GM12878 (cell line): ENCODE results near the gene MDC1. TPM values are rescaled to one million over a fixed set of nuclear protein-coding genes. Genes with fewer than 3 reads are reported as not detected.

Experiments
- BMI1 ChIP-seq: fragments of 450-650 bp; IDR thresholded peaks from 2 replicates; pipeline ENCODE4 v1.6.1; 2016; ENCODE audit warnings: mild to moderate bottlenecking, moderate library complexity, borderline replicate concordance
- CEBPB ChIP-seq, 2 experiments: fragments of 150-350 bp in 1 of 2; IDR thresholded peaks; 2 replicates each; pipeline ENCODE4 v1.6.1; 2012 to 2014; ENCODE audit warnings: low read depth in 2 of 2, low read length in 2 of 2, borderline replicate concordance in 1 of 2, inconsistent platforms in 1 of 2
- CHD2 ChIP-seq: IDR thresholded peaks from 2 replicates; pipeline ENCODE4 v1.6.1; 2011; ENCODE audit warnings: low read depth, low read length, improper control_type of control experiment, borderline replicate concordance
- CHD4 ChIP-seq: fragments of 200-600 bp; sonication (generic); IDR thresholded peaks from 2 replicates; pipeline ENCODE4 v1.6.1; 2016; ENCODE audit warnings: mild to moderate bottlenecking
- FOXK2 ChIP-seq: fragments of 450-650 bp; IDR thresholded peaks from 2 replicates; pipeline ENCODE4 v1.6.1; 2017; ENCODE audit warnings: mild to moderate bottlenecking, moderate library complexity
- GATAD2B ChIP-seq: fragments of 450-650 bp; conservative IDR thresholded peaks from 2 replicates; pipeline ENCODE4 v1.6.1; 2017; ENCODE audit warnings: low read depth, mild to moderate bottlenecking, moderate library complexity
- HDGF ChIP-seq: fragments of 450-650 bp; IDR thresholded peaks from 2 replicates; pipeline ENCODE4 v1.6.1; 2016; ENCODE audit warnings: antibody characterized with exemption
- IKZF1 ChIP-seq: fragments of 450-650 bp; conservative IDR thresholded peaks from 2 replicates; pipeline ENCODE4 v1.6.1; 2017; ENCODE audit warnings: antibody characterized with exemption, mild to moderate bottlenecking
- MTA3 ChIP-seq: IDR thresholded peaks from 2 replicates; pipeline ENCODE4 v1.6.1; 2012; ENCODE audit warnings: low read length, inconsistent platforms, borderline replicate concordance
- MYC ChIP-seq: IDR thresholded peaks from 2 replicates; pipeline ENCODE4 v1.6.1; 2011; ENCODE audit warnings: mild to moderate bottlenecking, low read length, moderate library complexity, inconsistent platforms; ENCODE audit not compliant: insufficient read depth, insufficient replicate concordance, insufficient read length, severe bottlenecking
- NFXL1 ChIP-seq: fragments of 450-650 bp; IDR thresholded peaks from 2 replicates; pipeline ENCODE4 v1.6.1; 2017; ENCODE audit warnings: antibody characterized with exemption, mild to moderate bottlenecking, borderline replicate concordance
- POLR2A ChIP-seq: IDR thresholded peaks from 2 replicates; pipeline ENCODE4 v1.6.1; 2011; ENCODE audit warnings: low read depth, mild to moderate bottlenecking, low read length
- RUNX3 ChIP-seq: IDR thresholded peaks from 2 replicates; pipeline ENCODE4 v1.6.1; 2012; ENCODE audit warnings: low read length, inconsistent platforms
- TAF1 ChIP-seq: IDR thresholded peaks from 2 replicates; pipeline ENCODE4 v1.6.1; 2011; ENCODE audit warnings: mild to moderate bottlenecking, low read depth, low read length, borderline replicate concordance
- WRNIP1 ChIP-seq: IDR thresholded peaks from 2 replicates; pipeline ENCODE4 v1.6.1; 2011; ENCODE audit warnings: low read depth, low read length, improper control_type of control experiment, borderline replicate concordance
- YY1 ChIP-seq: IDR thresholded peaks from 2 replicates; pipeline ENCODE4 v1.6.1; 2011; ENCODE audit warnings: low read depth, mild to moderate bottlenecking, low read length
- polyA plus RNA-seq, 11 experiments: library from polyadenylated mRNA; depleted of rRNA in 4 of 11; unstranded in 6 of 11; stranded (reverse) in 5 of 11; fragments of >200 nt; fragmentation: Nextera tagmentation in 4 of 11; fragmentation: Illumina TruSeq in 1 of 11; extraction: Ambion mirVana in 4 of 11; extraction: Trizol in 1 of 11; gene quantifications; 1 replicate in 1 of 11; 2 replicates in 10 of 11; pipeline versions ENCODE4 v1.2.1 to v1.2.3, GENCODE V29; 2011 to 2016; ENCODE audit warnings: inconsistent platforms in 2 of 11, missing spikeins in 2 of 11, low read depth in 1 of 11
- total RNA-seq, 4 experiments: library from RNA; depleted of rRNA in 3 of 4; stranded (reverse); fragments of >200 nt in 3 of 4; fragmentation: Illumina TruSeq in 1 of 4; extraction: Trizol in 1 of 4; gene quantifications; 2 replicates each; pipeline versions ENCODE4 v1.2.1 to v1.2.3, GENCODE V29; 2013 to 2021
- TF ChIP-seq, protein P1 (sequence below): fragments of 450-650 bp; IDR thresholded peaks from 2 replicates; pipeline ENCODE4 v1.6.1; 2016; ENCODE audit warnings: mild to moderate bottlenecking, moderate library complexity, borderline replicate concordance
- TF ChIP-seq, protein P2 (sequence below): IDR thresholded peaks from 2 replicates; pipeline ENCODE4 v1.6.1; 2012; ENCODE audit warnings: low read length, inconsistent platforms
- TF ChIP-seq, protein P3 (sequence below): fragments of 450-650 bp; IDR thresholded peaks from 2 replicates; pipeline ENCODE4 v1.6.1; 2017; ENCODE audit warnings: antibody characterized with exemption, mild to moderate bottlenecking, moderate library complexity
- TF ChIP-seq, protein P4 (sequence below): IDR thresholded peaks from 2 replicates; pipeline ENCODE4 v1.6.1; 2011; ENCODE audit warnings: low read depth, low read length, improper control_type of control experiment, borderline replicate concordance

The MDC1 gene
- total and polyA plus RNA-seq, 10 of the 15 experiments (the other 5 are each of a cell fraction or from before 2014, with no cell fraction given) = 5.1 to 62.5 (median 22.4) TPM

DNA sequence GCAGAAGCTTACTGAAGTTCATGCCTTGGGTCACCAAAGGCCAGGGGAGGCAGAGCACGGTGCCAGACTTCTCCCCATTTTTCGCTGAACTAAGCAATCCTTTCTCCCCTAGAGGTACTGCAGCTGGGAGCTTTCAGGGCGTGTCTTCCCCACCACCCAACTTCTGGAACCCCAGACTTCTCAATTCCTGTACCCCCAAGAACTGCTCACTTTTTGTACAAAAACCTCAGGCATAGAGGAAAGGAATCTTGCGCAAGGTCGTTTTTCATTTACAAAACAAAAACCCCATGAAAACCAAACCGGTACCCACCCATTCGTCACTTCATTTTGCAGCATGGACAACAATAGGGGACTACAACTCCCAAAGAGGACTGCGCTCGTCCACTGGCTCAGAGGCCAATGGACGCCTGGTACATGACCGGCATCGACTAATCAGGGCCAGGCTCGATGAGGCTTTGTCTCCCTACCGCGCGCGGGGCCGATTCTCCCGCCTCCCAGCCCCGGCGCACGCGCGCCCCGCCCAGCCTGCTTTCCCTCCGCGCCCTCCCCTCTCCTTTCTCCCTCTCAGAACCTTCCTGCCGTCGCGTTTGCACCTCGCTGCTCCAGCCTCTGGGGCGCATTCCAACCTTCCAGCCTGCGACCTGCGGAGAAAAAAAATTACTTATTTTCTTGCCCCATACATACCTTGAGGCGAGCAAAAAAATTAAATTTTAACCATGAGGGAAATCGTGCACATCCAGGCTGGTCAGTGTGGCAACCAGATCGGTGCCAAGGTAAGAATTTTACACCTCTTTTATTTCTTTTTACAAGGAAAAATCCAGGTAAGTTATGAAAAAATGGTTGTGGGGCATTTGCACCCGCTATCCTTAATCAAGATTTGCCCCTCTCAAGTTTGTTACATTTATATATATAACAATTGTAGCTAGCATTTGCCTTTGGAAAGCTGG is 3.0 kb upstream of the MDC1 start, which contains the start of gene TUBB (continued):
- TF ChIP-seq, protein P1, sequence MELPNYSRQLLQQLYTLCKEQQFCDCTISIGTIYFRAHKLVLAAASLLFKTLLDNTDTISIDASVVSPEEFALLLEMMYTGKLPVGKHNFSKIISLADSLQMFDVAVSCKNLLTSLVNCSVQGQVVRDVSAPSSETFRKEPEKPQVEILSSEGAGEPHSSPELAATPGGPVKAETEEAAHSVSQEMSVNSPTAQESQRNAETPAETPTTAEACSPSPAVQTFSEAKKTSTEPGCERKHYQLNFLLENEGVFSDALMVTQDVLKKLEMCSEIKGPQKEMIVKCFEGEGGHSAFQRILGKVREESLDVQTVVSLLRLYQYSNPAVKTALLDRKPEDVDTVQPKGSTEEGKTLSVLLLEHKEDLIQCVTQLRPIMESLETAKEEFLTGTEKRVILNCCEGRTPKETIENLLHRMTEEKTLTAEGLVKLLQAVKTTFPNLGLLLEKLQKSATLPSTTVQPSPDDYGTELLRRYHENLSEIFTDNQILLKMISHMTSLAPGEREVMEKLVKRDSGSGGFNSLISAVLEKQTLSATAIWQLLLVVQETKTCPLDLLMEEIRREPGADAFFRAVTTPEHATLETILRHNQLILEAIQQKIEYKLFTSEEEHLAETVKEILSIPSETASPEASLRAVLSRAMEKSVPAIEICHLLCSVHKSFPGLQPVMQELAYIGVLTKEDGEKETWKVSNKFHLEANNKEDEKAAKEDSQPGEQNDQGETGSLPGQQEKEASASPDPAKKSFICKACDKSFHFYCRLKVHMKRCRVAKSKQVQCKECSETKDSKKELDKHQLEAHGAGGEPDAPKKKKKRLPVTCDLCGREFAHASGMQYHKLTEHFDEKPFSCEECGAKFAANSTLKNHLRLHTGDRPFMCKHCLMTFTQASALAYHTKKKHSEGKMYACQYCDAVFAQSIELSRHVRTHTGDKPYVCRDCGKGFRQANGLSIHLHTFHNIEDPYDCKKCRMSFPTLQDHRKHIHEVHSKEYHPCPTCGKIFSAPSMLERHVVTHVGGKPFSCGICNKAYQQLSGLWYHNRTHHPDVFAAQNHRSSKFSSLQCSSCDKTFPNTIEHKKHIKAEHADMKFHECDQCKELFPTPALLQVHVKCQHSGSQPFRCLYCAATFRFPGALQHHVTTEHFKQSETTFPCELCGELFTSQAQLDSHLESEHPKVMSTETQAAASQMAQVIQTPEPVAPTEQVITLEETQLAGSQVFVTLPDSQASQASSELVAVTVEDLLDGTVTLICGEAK = no peak
- TF ChIP-seq, protein P2, sequence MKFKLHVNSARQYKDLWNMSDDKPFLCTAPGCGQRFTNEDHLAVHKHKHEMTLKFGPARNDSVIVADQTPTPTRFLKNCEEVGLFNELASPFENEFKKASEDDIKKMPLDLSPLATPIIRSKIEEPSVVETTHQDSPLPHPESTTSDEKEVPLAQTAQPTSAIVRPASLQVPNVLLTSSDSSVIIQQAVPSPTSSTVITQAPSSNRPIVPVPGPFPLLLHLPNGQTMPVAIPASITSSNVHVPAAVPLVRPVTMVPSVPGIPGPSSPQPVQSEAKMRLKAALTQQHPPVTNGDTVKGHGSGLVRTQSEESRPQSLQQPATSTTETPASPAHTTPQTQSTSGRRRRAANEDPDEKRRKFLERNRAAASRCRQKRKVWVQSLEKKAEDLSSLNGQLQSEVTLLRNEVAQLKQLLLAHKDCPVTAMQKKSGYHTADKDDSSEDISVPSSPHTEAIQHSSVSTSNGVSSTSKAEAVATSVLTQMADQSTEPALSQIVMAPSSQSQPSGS = no peak
- TF ChIP-seq HDGF = peak; percentile 83
- TF ChIP-seq, protein P3, sequence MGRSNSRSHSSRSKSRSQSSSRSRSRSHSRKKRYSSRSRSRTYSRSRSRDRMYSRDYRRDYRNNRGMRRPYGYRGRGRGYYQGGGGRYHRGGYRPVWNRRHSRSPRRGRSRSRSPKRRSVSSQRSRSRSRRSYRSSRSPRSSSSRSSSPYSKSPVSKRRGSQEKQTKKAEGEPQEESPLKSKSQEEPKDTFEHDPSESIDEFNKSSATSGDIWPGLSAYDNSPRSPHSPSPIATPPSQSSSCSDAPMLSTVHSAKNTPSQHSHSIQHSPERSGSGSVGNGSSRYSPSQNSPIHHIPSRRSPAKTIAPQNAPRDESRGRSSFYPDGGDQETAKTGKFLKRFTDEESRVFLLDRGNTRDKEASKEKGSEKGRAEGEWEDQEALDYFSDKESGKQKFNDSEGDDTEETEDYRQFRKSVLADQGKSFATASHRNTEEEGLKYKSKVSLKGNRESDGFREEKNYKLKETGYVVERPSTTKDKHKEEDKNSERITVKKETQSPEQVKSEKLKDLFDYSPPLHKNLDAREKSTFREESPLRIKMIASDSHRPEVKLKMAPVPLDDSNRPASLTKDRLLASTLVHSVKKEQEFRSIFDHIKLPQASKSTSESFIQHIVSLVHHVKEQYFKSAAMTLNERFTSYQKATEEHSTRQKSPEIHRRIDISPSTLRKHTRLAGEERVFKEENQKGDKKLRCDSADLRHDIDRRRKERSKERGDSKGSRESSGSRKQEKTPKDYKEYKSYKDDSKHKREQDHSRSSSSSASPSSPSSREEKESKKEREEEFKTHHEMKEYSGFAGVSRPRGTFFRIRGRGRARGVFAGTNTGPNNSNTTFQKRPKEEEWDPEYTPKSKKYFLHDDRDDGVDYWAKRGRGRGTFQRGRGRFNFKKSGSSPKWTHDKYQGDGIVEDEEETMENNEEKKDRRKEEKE = no peak
- TF ChIP-seq MTA3 = no peak
- TF ChIP-seq CHD2 = peak; percentile 62; the same call in 1 of the 2 replicates
- no peak for TF ChIP-seq BMI1
- TF ChIP-seq WRNIP1 = no peak
- TF ChIP-seq RUNX3 = no peak
- no peak for TF ChIP-seq CHD4
- peak; percentile 79 for TF ChIP-seq GATAD2B
- peak; percentile 88 for TF ChIP-seq YY1
- peak; percentile 98 for TF ChIP-seq TAF1
- no peak for TF ChIP-seq CEBPB (IDR thresholded peaks at IDR 0.05; ENCODE audit: borderline replicate concordance in 1 of 2, low read depth in 2 of 2, low read length in 2 of 2)
- TF ChIP-seq POLR2A = peak; percentile 84
- TF ChIP-seq IKZF1 = peak; percentile 64
- TF ChIP-seq, protein P4, sequence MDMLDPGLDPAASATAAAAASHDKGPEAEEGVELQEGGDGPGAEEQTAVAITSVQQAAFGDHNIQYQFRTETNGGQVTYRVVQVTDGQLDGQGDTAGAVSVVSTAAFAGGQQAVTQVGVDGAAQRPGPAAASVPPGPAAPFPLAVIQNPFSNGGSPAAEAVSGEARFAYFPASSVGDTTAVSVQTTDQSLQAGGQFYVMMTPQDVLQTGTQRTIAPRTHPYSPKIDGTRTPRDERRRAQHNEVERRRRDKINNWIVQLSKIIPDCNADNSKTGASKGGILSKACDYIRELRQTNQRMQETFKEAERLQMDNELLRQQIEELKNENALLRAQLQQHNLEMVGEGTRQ = peak; percentile 43; the same call in 1 of the 2 replicates
- TF ChIP-seq NFXL1 = no peak
- no peak for TF ChIP-seq FOXK2
- no peak for TF ChIP-seq MYC
